ENCODE data around the gene SLC24A2.

- TF ChIP-seq GATA3 (IDR thresholded peaks at IDR 0.05; ENCODE audit: low read depth, low read length) (no peak), GATA2 (IDR thresholded peaks at IDR 0.05; ENCODE audit: low read depth, low read length) (no peak)
Observed at GRCh38 chr9:19804431-19804830, 15.6 kb upstream of the SLC24A2 start.

Data from SH-SY5Y (cell line).